Mesothelial cell of epicardium (in vitro differentiated cells): Measurements from ENCODE around the gene RYR1. TPM values are rescaled to one million over a fixed set of nuclear protein-coding genes. Genes with fewer than 3 reads are reported as not detected.

ENCODE experiments used
- DNase-seq, 2 experiments: peaks; one replicate each; pipeline ENCODE4 v3.0.0; 2021; ENCODE audit warnings: low spot score in 2 of 2; ENCODE audit not compliant: unreplicated experiment in 2 of 2
- H3K27ac Mint-ChIP-seq: 2 replicates; pipeline ENCODE4 v1.8.0; 2021; ENCODE audit warnings: mixed read lengths
- H3K27me3 Mint-ChIP-seq: 2 replicates; pipeline ENCODE4 v1.8.0; 2021; ENCODE audit warnings: low read depth, mixed read lengths
- H3K36me3 Mint-ChIP-seq: 2 replicates; pipeline ENCODE4 v1.8.0; 2021; ENCODE audit warnings: mixed read lengths
- H3K4me1 Mint-ChIP-seq: 2 replicates; pipeline ENCODE4 v1.8.0; 2021; ENCODE audit warnings: mixed read lengths
- H3K4me3 Mint-ChIP-seq: 2 replicates; pipeline ENCODE4 v1.8.0; 2021; ENCODE audit warnings: mild to moderate bottlenecking, moderate library complexity, mixed read lengths
- H3K9me3 Mint-ChIP-seq: 2 replicates; pipeline ENCODE4 v1.8.0; 2021; ENCODE audit warnings: mixed read lengths
- CTCF ChIP-seq: fragments of 200-600 bp; sonication (generic); IDR thresholded peaks from one replicate; pipeline ENCODE4 v1.5.0; 2021; ENCODE audit warnings: antibody characterized with exemption; ENCODE audit not compliant: unreplicated experiment
- total RNA-seq: library from RNA; stranded (reverse); gene quantifications from 3 replicates; pipeline ENCODE4 v1.2.1, GENCODE V29; 2021

The RYR1 gene
- total RNA-seq, 1 donor from 2014 or later, result 0.27 TPM

GRCh38 chr19:38484747-38485146 is 51.3 kb downstream of the RYR1 start:
- H3K27me3 Mint-ChIP-seq, result peaks cover 18% of the 10 kb centered on the region
- no peak overlapping the region for H3K27ac Mint-ChIP-seq

GRCh38 chr19:38485541-38486285 is 52.2 kb downstream of the RYR1 start:
- peaks cover 14% of the 10 kb centered on the region for H3K9me3 Mint-ChIP-seq
- no peak for TF ChIP-seq CTCF
- H3K4me1 Mint-ChIP-seq, result no peaks in the 10 kb centered on the region
- DNase-seq, result no peak
- H3K36me3 Mint-ChIP-seq, result no peaks in the 10 kb centered on the region
- no peak overlapping the region for H3K27ac Mint-ChIP-seq
- H3K27me3 Mint-ChIP-seq, result peaks cover 20% of the 10 kb centered on the region
- H3K4me3 Mint-ChIP-seq, result no peak overlapping the region

More at GRCh38 chr19:38484747-38485146, 51.3 kb downstream of the RYR1 start:
- H3K4me1 Mint-ChIP-seq, result no peaks in the 10 kb centered on the region
- H3K4me3 Mint-ChIP-seq, result no peak overlapping the region
- no peaks in the 10 kb centered on the region for H3K36me3 Mint-ChIP-seq
- no peak for TF ChIP-seq CTCF
- peaks cover 8% of the 10 kb centered on the region for H3K9me3 Mint-ChIP-seq
- DNase-seq, result no peak

GRCh38 chr19:38486731-38487336 is 53.3 kb downstream of the RYR1 start:
- Mint-ChIP-seq H3K4me1 (no peaks in the 10 kb centered on the region), H3K27me3 (peaks cover 23% of the 10 kb centered on the region), H3K27ac (no peak overlapping the region), H3K9me3 (peaks cover 18% of the 10 kb centered on the region), H3K4me3 (no peak overlapping the region), H3K36me3 (no peaks in the 10 kb centered on the region)
- no peak for TF ChIP-seq CTCF
- no peak for DNase-seq

- DNase-seq, result no peak
- Mint-ChIP-seq H3K27me3 (peaks cover 27% of the 10 kb centered on the region), H3K4me1 (no peaks in the 10 kb centered on the region), H3K27ac (no peak overlapping the region), H3K9me3 (peaks cover 18% of the 10 kb centered on the region), H3K4me3 (no peak overlapping the region), H3K36me3 (no peaks in the 10 kb centered on the region)
- no peak for TF ChIP-seq CTCF
Measured at GRCh38 chr19:38488096-38488495, 54.6 kb downstream of the RYR1 start.

- H3K27me3 Mint-ChIP-seq, result peaks cover 27% of the 10 kb centered on the region
- no peak for DNase-seq
- no peak overlapping the region for H3K27ac Mint-ChIP-seq
- H3K4me3 Mint-ChIP-seq, result no peak overlapping the region
- no peaks in the 10 kb centered on the region for H3K36me3 Mint-ChIP-seq
- H3K9me3 Mint-ChIP-seq, result peaks cover 18% of the 10 kb centered on the region
- no peak for TF ChIP-seq CTCF
- no peaks in the 10 kb centered on the region for H3K4me1 Mint-ChIP-seq
Measured at GRCh38 chr19:38488776-38489481, 55.4 kb downstream of the RYR1 start.
